ENCODE data around the gene PLCXD3.

GRCh38 chr5:41503310-41503709 lies 7.1 kb downstream of the PLCXD3 start:
- TF ChIP-seq, protein P1, sequence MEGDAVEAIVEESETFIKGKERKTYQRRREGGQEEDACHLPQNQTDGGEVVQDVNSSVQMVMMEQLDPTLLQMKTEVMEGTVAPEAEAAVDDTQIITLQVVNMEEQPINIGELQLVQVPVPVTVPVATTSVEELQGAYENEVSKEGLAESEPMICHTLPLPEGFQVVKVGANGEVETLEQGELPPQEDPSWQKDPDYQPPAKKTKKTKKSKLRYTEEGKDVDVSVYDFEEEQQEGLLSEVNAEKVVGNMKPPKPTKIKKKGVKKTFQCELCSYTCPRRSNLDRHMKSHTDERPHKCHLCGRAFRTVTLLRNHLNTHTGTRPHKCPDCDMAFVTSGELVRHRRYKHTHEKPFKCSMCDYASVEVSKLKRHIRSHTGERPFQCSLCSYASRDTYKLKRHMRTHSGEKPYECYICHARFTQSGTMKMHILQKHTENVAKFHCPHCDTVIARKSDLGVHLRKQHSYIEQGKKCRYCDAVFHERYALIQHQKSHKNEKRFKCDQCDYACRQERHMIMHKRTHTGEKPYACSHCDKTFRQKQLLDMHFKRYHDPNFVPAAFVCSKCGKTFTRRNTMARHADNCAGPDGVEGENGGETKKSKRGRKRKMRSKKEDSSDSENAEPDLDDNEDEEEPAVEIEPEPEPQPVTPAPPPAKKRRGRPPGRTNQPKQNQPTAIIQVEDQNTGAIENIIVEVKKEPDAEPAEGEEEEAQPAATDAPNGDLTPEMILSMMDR (IDR thresholded peaks at IDR 0.05; ENCODE audit: control extremely low read depth in 1 of 3, insufficient read depth in 1 of 3, low read depth in 1 of 3, low read length in 3 of 3) = no peak
- no peak for TF ChIP-seq TAF1 (IDR thresholded peaks at IDR 0.05; ENCODE audit: low read depth, low read length)
- TF ChIP-seq CBX5 (IDR thresholded peaks at IDR 0.05; ENCODE audit: low read depth, low read length) = no peak
- no peak for TF ChIP-seq MAX (IDR thresholded peaks at IDR 0.05)
- no peak for TF ChIP-seq EZH2 (IDR thresholded peaks at IDR 0.05; ENCODE audit: low read depth, low read length, severe bottlenecking)
- TF ChIP-seq EP300 (IDR thresholded peaks at IDR 0.05; ENCODE audit: borderline replicate concordance in 1 of 2, low read depth in 2 of 2, low read length in 2 of 2) = no peak
